Hematopoietic multipotent progenitor cell treated with erythropoietin and hydrocortisone succinate and interleukin-3 and kit ligand, for 4 days (in vitro differentiated cells): Measurements from ENCODE around the gene PLEKHA6.
A peak's percentile ranks its signal among the peaks of the same experiment; 100 is the strongest.

ENCODE experiments used
- DNase-seq: peaks from one replicate; pipeline ENCODE4 v3.0.0-alpha.2; 2015

Gene PLEKHA6

GRCh38 chr1:204353213-204353910, 6.4 kb downstream of the PLEKHA6 start:
- DNase-seq: no peak

GRCh38 chr1:204350857-204351573, 8.7 kb downstream of the PLEKHA6 start:
- peak; percentile 61 for DNase-seq

- DNase-seq: no peak
Measured at GRCh38 chr1:204350312-204350711, 9.4 kb downstream of the PLEKHA6 start.

GRCh38 chr1:204349602-204350001, 10.1 kb downstream of the PLEKHA6 start:
- DNase-seq: no peak

GRCh38 chr1:204348722-204349121, 11.0 kb downstream of the PLEKHA6 start:
- DNase-seq: peak; percentile 76

- no peak for DNase-seq
Measured at GRCh38 chr1:204348242-204348641, 11.5 kb downstream of the PLEKHA6 start.

- DNase-seq: no peak
Measured at GRCh38 chr1:204345941-204346645, 13.6 kb downstream of the PLEKHA6 start.

GRCh38 chr1:204345438-204345841, 14.3 kb downstream of the PLEKHA6 start:
- no peak for DNase-seq

- no peak for DNase-seq
Measured at GRCh38 chr1:204344665-204345355, 14.9 kb downstream of the PLEKHA6 start.

- DNase-seq: no peak
Measured at GRCh38 chr1:204343802-204344201, 15.9 kb downstream of the PLEKHA6 start.

GRCh38 chr1:204343247-204343646, 16.5 kb downstream of the PLEKHA6 start:
- DNase-seq: no peak

GRCh38 chr1:204342310-204342709, 17.4 kb downstream of the PLEKHA6 start:
- DNase-seq: no peak

- no peak for DNase-seq
Measured at GRCh38 chr1:204341380-204341779, 18.3 kb downstream of the PLEKHA6 start.

GRCh38 chr1:204340081-204340889, 19.4 kb downstream of the PLEKHA6 start:
- no peak for DNase-seq

GRCh38 chr1:204339541-204339940, 20.2 kb downstream of the PLEKHA6 start:
- no peak for DNase-seq

GRCh38 chr1:204338997-204339396, 20.7 kb downstream of the PLEKHA6 start:
- DNase-seq: no peak

GRCh38 chr1:204338360-204338759, 21.4 kb downstream of the PLEKHA6 start:
- no peak for DNase-seq

- no peak for DNase-seq
Measured at GRCh38 chr1:204337583-204337982, 22.1 kb downstream of the PLEKHA6 start.

- DNase-seq: no peak
Measured at GRCh38 chr1:204337036-204337429, 22.7 kb downstream of the PLEKHA6 start.

GRCh38 chr1:204336421-204337035, 23.2 kb downstream of the PLEKHA6 start:
- no peak for DNase-seq

GRCh38 chr1:204335533-204335932, 24.2 kb downstream of the PLEKHA6 start:
- no peak for DNase-seq

GRCh38 chr1:204335085-204335484, 24.6 kb downstream of the PLEKHA6 start:
- DNase-seq: no peak
